WTC11 (cell line): ENCODE measurements around the gene DPYSL3. TPM values are rescaled to one million over a fixed set of nuclear protein-coding genes. Genes with fewer than 3 reads are reported as not detected.

ENCODE experiments used
- ATAC-seq: fragments of 200-7000 bp; cut with Tn5 transposase; 2 replicates; pipeline ENCODE4 v1.10.0; 2021; ENCODE audit warnings: mild to moderate bottlenecking, moderate library complexity
- CTCF ChIA-PET: fragments of 300-600 bp; sonication (Branson Sonifier 250); formaldehyde crosslinking; loops from one replicate; lab custom pipeline; 2021; ENCODE audit warnings: antibody characterized with exemption; lab: Charles Lee
- POLR2A ChIA-PET: fragments of 350-600 bp; sonication (Branson Sonifier 250); formaldehyde crosslinking; loops from one replicate; lab custom pipeline; 2021; ENCODE audit warnings: antibody characterized with exemption; lab: Charles Lee
- DNase-seq: peaks from one replicate; pipeline ENCODE4 v3.0.0; 2021; ENCODE audit warnings: low spot score
- H3K27ac Mint-ChIP-seq: 2 replicates; pipeline ENCODE4 v1.8.0; 2021; ENCODE audit warnings: mixed read lengths
- H3K27me3 Mint-ChIP-seq: 2 replicates; pipeline ENCODE4 v1.8.0; 2021; ENCODE audit warnings: low read depth, mild to moderate bottlenecking, moderate library complexity, mixed read lengths
- H3K36me3 Mint-ChIP-seq: 2 replicates; pipeline ENCODE4 v1.8.0; 2021; ENCODE audit warnings: mixed read lengths
- H3K4me1 Mint-ChIP-seq: 2 replicates; pipeline ENCODE4 v1.8.0; 2022; ENCODE audit warnings: mixed read lengths
- H3K4me3 Mint-ChIP-seq: 2 replicates; pipeline ENCODE4 v1.8.0; 2021; ENCODE audit warnings: mild to moderate bottlenecking, moderate library complexity, mixed read lengths
- H3K9me3 Mint-ChIP-seq: 2 replicates; pipeline ENCODE4 v1.8.0; 2021; ENCODE audit warnings: mixed read lengths
- AR ChIP-seq: fragments of 250-450 bp; sonication (Bioruptor Pico); IDR thresholded peaks from 2 replicates; pipeline ENCODE4 v1.9.0; 2021; ENCODE audit warnings: mild to moderate bottlenecking
- ATF2 ChIP-seq: sonication (generic); formaldehyde crosslinking; IDR thresholded peaks from 2 replicates; pipeline ENCODE4 v1.8.1; 2022; ENCODE audit warnings: low read depth, missing genetic modification reagents, borderline replicate concordance
- CREM ChIP-seq: sonication (generic); formaldehyde crosslinking; IDR thresholded peaks from 2 replicates; pipeline ENCODE4 v1.8.1; 2022; ENCODE audit warnings: mild to moderate bottlenecking, missing genetic modification reagents, moderate library complexity
- ESRRA ChIP-seq: sonication (generic); formaldehyde crosslinking; IDR thresholded peaks from 2 replicates; pipeline ENCODE4 v1.8.1; 2022; ENCODE audit warnings: mild to moderate bottlenecking, missing genetic modification reagents, borderline replicate concordance
- FOXP4 ChIP-seq: sonication (generic); formaldehyde crosslinking; IDR thresholded peaks from 2 replicates; pipeline ENCODE4 v1.8.0; 2022; ENCODE audit warnings: mild to moderate bottlenecking, missing genetic modification reagents
- HMGA2 ChIP-seq: fragments of 250-450 bp; sonication (Bioruptor Pico); IDR thresholded peaks from 2 replicates; pipeline ENCODE4 v1.4.0; 2021; ENCODE audit warnings: mild to moderate bottlenecking, moderate library complexity
- NR3C1 ChIP-seq: sonication (generic); formaldehyde crosslinking; conservative IDR thresholded peaks from 2 replicates; pipeline ENCODE4 v1.8.1; 2023; ENCODE audit warnings: low read depth, mild to moderate bottlenecking, missing genetic modification reagents
- OVOL2 ChIP-seq: fragments of 250-450 bp; sonication (Bioruptor Pico); IDR thresholded peaks from 2 replicates; pipeline ENCODE4 v1.9.0; 2021; ENCODE audit warnings: mild to moderate bottlenecking, borderline replicate concordance
- PRRX2 ChIP-seq: fragments of 250-450 bp; sonication (Bioruptor Pico); IDR thresholded peaks from 2 replicates; pipeline ENCODE4 v1.8.0; 2021; ENCODE audit warnings: mild to moderate bottlenecking
- RORB ChIP-seq: fragments of 250-450 bp; sonication (Bioruptor Pico); IDR thresholded peaks from 2 replicates; pipeline ENCODE4 v1.9.0; 2021; ENCODE audit warnings: mild to moderate bottlenecking
- SMAD4 ChIP-seq: sonication (generic); formaldehyde crosslinking; IDR thresholded peaks from 2 replicates; pipeline ENCODE4 v1.8.0; 2022; ENCODE audit warnings: mild to moderate bottlenecking, missing genetic modification reagents
- SP1 ChIP-seq: sonication (generic); formaldehyde crosslinking; conservative IDR thresholded peaks from 2 replicates; pipeline ENCODE4 v1.8.1; 2022; ENCODE audit warnings: missing genetic modification reagents
- ZMAT4 ChIP-seq: fragments of 250-450 bp; sonication (Bioruptor Pico); IDR thresholded peaks from 2 replicates; pipeline ENCODE4 v1.9.0; 2021; ENCODE audit warnings: mild to moderate bottlenecking
- ZNF232 ChIP-seq: sonication (generic); formaldehyde crosslinking; IDR thresholded peaks from 2 replicates; pipeline ENCODE4 v1.8.0; 2022; ENCODE audit warnings: mild to moderate bottlenecking, missing genetic modification reagents
- ZNF317 ChIP-seq: sonication (generic); formaldehyde crosslinking; IDR thresholded peaks from 2 replicates; pipeline ENCODE4 v1.8.1; 2023; ENCODE audit warnings: low read depth, mild to moderate bottlenecking, moderate library complexity, missing genetic modification reagents, borderline replicate concordance
- ZNF416 ChIP-seq: fragments of 250-450 bp; sonication (Bioruptor Pico); IDR thresholded peaks from 2 replicates; pipeline ENCODE4 v1.9.0; 2021; ENCODE audit warnings: mild to moderate bottlenecking, inconsistent platforms
- ZNF532 ChIP-seq: fragments of 250-450 bp; sonication (Bioruptor Pico); IDR thresholded peaks from 2 replicates; pipeline ENCODE4 v1.9.0; 2021; ENCODE audit warnings: mild to moderate bottlenecking, borderline replicate concordance
- total RNA-seq: library from RNA; stranded (reverse); gene quantifications from 3 replicates; pipeline ENCODE4 v1.2.3, GENCODE V29; 2021

DPYSL3 gene
- total RNA-seq, 1 experiment from 2014 or later: 358 TPM

- CTCF ChIA-PET: interaction anchor here (0.6 to 1.0 kb wide), 2 partner anchors 40 to 88 kb away, joined by 3 read pairs; no protein-coding TSS in a partner anchor
- H3K9me3 Mint-ChIP-seq: no peaks in the 10 kb centered on the region
- DNase-seq: no peak
- H3K4me1 Mint-ChIP-seq: no peaks in the 10 kb centered on the region
- H3K27ac Mint-ChIP-seq: no peak overlapping the region
- no peaks in the 10 kb centered on the region; the same call in 1 of the 2 replicates for H3K27me3 Mint-ChIP-seq
- H3K36me3 Mint-ChIP-seq: no peaks in the 10 kb centered on the region
- ATAC-seq: no peak
- TF ChIP-seq FOXP4 (CRISPR knock-in tag): no peak
- no peak for TF ChIP-seq SMAD4 (CRISPR knock-in tag)
- TF ChIP-seq NR3C1: no peak
- no peak for TF ChIP-seq SP1 (CRISPR knock-in tag)
- TF ChIP-seq HMGA2 (CRISPR knock-in tag): no peak
- TF ChIP-seq ATF2 (CRISPR knock-in tag): no peak
- no peak for TF ChIP-seq ZNF416 (CRISPR knock-in tag)
- TF ChIP-seq PRRX2 (CRISPR knock-in tag): no peak
- TF ChIP-seq CREM: no peak
- TF ChIP-seq ZMAT4: no peak
- TF ChIP-seq ESRRA (CRISPR knock-in tag): no peak
- H3K4me3 Mint-ChIP-seq: no peak overlapping the region
- POLR2A ChIA-PET: no interaction called here
Measured at GRCh38 chr5:147538236-147538635, 28.4 kb upstream of the DPYSL3 start.

- Mint-ChIP-seq H3K9me3 (no peaks in the 10 kb centered on the region), H3K4me1 (no peaks in the 10 kb centered on the region)
- CTCF ChIA-PET: no interaction called here
Measured at GRCh38 chr5:147534172-147534951, 24.5 kb upstream of the DPYSL3 start.

More at GRCh38 chr5:147534172-147534951, 24.5 kb upstream of the DPYSL3 start:
- no peak overlapping the region for H3K4me3 Mint-ChIP-seq
- POLR2A ChIA-PET: no interaction called here
- no peak for TF ChIP-seq ZNF317 (CRISPR knock-in tag)
- no peak for TF ChIP-seq SP1 (CRISPR knock-in tag)
- TF ChIP-seq ZNF232 (CRISPR knock-in tag): no peak
- no peak for TF ChIP-seq RORB (CRISPR knock-in tag)
- TF ChIP-seq ZNF532 (CRISPR knock-in tag): no peak
- TF ChIP-seq OVOL2 (CRISPR knock-in tag): no peak
- TF ChIP-seq AR (CRISPR knock-in tag): no peak
- TF ChIP-seq, all 79 proteins: peak for 0
- Mint-ChIP-seq H3K27ac (no peak overlapping the region), H3K36me3 (no peaks in the 10 kb centered on the region), H3K27me3 (no peaks in the 10 kb centered on the region)
- no peak for ATAC-seq
- no peak for DNase-seq
